ENCODE data around the gene FOXD4L6.
"Not testable (repeated sequence)": the region's sequence is repeated elsewhere in the genome, so short reads cannot be mapped to it uniquely, and the experiment has no call there.

The FOXD4L6 gene

GRCh38 chr9:41098759-41099158 lies 29.7 kb downstream of the FOXD4L6 start:
- DNase-seq = peak; percentile 35

GRCh38 chr9:41095060-41095459 lies 33.4 kb downstream of the FOXD4L6 start:
- not testable (repeated sequence) for DNase-seq

- DNase-seq = not testable (repeated sequence)
These were observed 34.3 kb downstream of the FOXD4L6 start for GRCh38 chr9:41094010-41094773.

- DNase-seq = not testable (repeated sequence)
These were observed 37.6 kb downstream of the FOXD4L6 start for GRCh38 chr9:41090922-41091321.

GRCh38 chr9:41090386-41090785 lies 38.1 kb downstream of the FOXD4L6 start:
- not testable (repeated sequence) for DNase-seq

- DNase-seq = not testable (repeated sequence)
These were observed 39.9 kb downstream of the FOXD4L6 start for GRCh38 chr9:41088450-41089059.

- DNase-seq = not testable (repeated sequence)
These were observed 40.6 kb downstream of the FOXD4L6 start for GRCh38 chr9:41087929-41088328.

- not testable (repeated sequence) for DNase-seq
These were observed 41.2 kb downstream of the FOXD4L6 start for GRCh38 chr9:41087157-41087780.

- DNase-seq = not testable (repeated sequence)
These were observed 41.8 kb downstream of the FOXD4L6 start for GRCh38 chr9:41086685-41087084.

- DNase-seq = not testable (repeated sequence)
These were observed 42.3 kb downstream of the FOXD4L6 start for GRCh38 chr9:41086215-41086614.

GRCh38 chr9:41082358-41082757 lies 46.1 kb downstream of the FOXD4L6 start:
- DNase-seq = not testable (repeated sequence)

GRCh38 chr9:41079464-41079863 lies 49.0 kb downstream of the FOXD4L6 start:
- DNase-seq = not testable (repeated sequence)

GRCh38 chr9:41077586-41077985 lies 50.9 kb downstream of the FOXD4L6 start:
- DNase-seq = not testable (repeated sequence)
